GM18951 (cell line): Measurements from ENCODE around the gene KITLG.

ENCODE experiments used
- POLR2A ChIP-seq: IDR thresholded peaks from 4 replicates; pipeline ENCODE4 v1.6.1; 2011; ENCODE audit warnings: mild to moderate bottlenecking; ENCODE audit not compliant: insufficient read length, insufficient read depth; ENCODE audit errors: extremely low read depth
- in situ Hi-C: fragments of 300-500 bp; cut with MboI; formaldehyde crosslinking; loops from one replicate; pipeline ENCODE4 v1.12.0; 2022; ENCODE audit warnings: low sequenced_read_pairs, mixed read lengths, inconsistent platforms; ENCODE audit not compliant: unreplicated experiment

KITLG gene

DNA sequence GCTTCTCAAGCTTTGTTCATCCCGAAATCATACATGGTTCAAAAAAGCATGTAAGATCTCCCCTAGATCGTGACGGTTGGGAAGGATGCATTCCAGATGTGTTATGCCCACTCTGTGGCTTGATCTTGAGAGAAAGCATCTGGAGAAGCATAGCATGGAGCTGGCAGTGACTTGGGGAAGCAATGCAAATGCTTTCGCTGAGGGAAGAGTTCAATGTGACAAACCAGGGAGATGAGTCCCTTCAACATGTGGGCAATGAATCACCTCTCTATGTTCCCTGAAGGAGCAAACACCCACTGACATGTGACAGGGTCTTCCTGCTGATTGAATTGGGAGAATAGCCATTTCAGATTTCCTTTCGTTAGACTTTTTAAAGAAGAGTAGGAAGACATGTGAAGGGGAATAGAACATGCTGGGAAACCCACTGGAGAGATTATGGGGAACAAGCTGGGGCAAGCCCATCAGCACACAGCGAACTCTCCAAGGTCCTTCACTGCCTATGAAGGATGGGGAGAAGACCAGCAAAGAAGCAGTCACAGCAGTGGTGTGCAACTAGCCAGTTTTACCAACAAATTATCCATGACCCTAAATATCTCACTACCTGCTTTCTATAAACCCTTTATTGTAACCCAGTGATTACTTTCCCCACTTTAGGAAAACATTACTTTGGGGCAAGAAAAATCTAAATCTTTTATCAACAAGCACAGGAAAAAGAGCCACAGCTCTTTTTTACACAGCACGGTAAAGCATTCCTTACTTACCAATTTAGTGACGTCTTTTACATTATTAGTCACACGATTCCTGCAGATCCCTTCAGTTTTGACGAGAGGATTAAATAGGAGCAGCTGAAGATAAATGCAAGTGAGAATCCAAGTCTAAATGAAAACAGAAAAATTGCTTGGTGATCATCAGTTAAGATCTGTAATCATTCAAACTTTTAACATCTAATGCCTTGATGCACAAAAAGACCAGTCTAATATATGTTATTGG lies 35.0 kb downstream of the KITLG start:
- no peak for TF ChIP-seq POLR2A
- in situ Hi-C loops = no loop called here

DNA sequence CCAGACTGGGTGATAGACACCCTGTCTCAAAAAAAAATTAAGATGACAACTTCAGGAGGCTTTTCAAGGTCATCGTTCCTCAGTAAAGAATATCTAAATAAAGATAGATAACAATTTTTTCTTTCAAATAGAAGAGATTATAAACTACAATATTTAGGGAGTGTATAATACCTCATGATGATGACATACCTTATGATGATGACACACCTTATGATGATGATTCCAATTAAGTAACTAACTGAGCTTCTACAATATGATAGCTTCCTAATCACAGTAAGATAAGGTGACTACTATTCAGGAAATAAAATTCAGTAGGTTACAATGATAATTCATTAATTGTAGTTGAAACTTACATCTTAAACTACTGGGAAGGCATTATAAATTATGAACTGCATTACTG lies 40.4 kb downstream of the KITLG start:
- in situ Hi-C loops = no loop called here
- no peak for TF ChIP-seq POLR2A

DNA sequence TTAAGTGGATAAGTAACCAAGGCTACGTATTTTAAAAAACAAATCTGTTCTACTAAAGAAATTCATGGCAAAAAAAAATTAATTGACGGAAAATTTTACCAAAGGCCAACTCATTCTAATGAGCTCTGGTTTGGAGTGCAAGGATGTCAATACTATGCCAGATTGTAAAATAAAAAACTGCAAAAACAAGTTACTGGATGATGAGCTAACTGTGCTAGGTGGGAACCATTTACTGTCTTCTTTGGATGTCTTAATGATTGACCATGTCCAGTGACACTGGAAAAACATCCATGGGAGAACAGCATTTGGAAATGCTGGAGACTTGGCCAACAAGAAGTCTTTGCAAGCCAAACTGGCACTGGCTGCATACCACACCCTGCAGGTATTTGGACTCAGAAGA lies 41.6 kb downstream of the KITLG start:
- in situ Hi-C loops = no loop called here
- no peak for TF ChIP-seq POLR2A

DNA sequence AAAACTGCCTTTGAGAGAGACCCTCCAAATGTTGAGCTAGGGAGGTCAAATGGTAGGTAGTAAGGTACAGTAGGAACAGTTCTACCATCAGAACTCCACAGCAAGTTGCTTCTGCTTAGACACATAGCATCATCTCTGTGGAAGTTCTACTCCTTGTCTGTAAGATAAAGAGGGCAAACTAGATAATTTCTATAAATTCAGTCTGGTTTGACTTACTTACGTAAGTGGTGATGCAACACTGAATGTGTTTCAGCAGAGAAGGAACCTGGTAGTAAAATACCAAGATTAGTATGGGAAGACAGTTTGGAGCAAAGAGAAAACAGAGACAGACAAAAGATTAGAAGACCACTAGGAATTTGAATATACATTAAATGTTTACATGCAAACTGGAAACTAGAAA lies 42.0 kb downstream of the KITLG start:
- in situ Hi-C loops = no loop called here
- TF ChIP-seq POLR2A = no peak

DNA sequence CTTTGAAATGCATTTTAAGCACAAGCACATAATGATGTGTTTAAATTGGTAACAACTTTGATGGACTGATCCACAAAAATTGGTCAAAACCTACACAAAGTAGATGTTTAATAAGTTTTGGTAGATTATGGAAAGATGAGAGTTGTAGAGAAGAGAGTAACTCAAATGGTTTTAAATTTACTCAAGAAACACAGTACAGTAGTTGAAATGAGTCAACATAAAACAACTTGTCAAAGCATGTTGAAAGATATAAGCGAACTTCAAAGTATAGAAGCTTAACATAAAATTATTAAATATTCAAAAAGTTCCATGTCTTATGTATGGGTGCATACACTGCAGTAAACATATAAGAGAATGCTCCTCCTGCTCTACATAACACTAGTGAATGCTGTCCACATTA lies 49.4 kb downstream of the KITLG start:
- TF ChIP-seq POLR2A = no peak
- in situ Hi-C loops = no loop called here

DNA sequence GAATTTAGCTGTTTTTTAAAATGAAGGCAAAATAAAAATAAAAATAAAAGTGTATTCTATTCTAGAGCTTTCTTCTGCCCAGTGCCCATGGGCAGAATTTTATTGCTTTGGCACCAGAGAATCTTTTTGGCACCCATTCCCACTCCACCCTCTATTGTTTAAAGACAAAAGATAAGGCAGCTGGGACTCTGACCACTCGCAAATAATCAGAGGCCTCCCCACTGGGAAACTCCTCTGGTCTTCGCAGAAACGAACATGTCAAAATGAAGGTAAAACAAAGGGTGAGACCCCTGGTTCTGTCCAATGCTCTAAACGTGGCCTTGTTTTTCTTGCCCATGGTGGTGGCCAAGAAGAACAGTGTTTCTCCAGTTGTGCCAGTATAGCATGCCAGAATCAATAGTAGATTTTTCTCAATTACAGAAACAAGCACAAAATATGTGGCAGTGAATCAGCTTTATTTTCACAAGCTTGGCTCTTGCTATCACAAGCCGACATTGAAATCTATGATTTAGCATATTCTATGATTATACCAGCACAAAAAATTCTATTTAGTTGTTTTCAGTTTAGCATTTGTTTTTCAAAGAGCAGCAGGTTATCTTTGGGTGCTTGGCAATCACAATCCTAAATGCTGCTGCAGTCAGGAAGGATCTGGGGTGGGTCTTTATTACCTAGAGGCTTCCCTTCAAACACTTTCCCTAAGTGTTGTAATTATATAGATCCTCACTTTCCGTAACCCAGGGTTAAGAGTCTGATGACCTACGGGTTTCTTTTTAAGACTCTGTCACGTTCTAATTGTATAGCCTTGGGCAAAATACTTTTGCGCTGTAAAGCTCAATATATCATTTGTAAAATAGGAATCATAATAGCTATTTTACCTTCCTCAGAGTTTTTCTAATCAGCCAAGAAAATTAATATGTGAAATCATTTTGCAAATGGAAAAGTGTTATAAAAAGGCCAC lies 50.5 kb downstream of the KITLG start:
- in situ Hi-C loops = no loop called here
- no peak for TF ChIP-seq POLR2A

DNA sequence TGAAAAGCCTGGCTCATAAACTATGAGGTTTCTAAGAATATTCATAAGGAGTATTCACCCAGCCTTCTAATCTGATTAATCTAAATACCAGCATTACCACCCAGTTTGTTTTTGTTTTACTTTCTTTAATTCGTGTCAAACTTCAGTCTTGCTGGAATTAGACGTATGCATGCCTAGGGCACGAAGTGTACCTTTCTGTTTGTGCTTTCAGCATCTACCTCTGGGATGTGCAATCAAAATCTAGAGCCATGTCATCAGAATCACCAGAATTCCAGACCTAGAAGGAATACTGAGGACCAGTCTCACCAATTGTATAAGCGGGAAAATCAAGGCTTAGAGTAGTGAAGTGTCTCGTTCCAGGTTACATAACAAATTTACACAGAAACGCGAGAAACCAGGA lies 57.3 kb downstream of the KITLG start:
- TF ChIP-seq POLR2A = no peak
- in situ Hi-C loops = no loop called here

DNA sequence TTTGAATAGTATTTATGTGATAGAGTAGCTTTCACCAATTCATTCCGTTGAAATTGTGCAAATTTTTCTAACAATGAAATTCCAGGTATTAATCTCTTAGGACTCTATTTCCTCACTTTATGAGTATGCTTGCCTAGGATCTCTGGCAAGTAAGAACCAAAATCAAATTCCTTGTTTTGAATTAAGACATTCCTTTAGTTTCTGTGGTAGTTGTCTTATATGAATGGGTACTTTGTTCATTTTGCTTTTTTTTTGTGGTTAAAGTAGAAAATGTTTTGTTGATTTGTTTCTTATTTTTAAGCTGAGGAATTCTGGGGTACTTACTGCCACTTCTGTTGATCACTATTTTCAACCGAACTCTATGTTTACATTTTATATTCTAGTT lies 59.8 kb downstream of the KITLG start:
- no peak for TF ChIP-seq POLR2A
- in situ Hi-C loops = no loop called here

DNA sequence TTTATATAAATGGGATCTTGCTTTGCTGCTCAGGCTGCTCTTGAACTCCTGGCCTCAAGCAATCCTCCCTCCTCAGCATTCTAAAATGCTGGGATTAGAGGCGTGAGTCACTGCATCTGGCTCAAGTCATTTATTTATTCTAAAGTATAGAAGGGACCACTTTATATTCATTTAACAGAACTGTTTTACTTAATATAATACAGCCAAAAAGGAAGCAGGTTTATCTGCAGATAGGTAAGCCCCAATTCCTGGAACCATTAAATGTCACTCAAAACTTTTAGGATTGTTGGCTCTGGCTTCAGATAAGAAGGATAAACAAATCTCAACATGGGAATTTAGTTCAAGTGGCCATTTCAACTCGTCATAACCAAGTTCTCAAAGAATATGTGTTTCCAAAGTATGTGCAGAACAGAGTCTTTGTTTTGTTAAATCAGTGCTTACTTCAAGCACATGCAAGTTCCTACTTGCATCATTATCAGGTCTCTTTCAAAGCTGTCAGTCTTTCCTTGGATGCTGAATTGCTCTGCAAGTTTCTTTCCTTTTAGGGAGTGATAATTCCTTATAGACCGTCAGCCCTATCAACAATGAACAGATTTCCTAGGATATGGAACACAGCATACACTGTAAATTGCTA lies 60.4 kb downstream of the KITLG start:
- in situ Hi-C loops = no loop called here
- no peak for TF ChIP-seq POLR2A

DNA sequence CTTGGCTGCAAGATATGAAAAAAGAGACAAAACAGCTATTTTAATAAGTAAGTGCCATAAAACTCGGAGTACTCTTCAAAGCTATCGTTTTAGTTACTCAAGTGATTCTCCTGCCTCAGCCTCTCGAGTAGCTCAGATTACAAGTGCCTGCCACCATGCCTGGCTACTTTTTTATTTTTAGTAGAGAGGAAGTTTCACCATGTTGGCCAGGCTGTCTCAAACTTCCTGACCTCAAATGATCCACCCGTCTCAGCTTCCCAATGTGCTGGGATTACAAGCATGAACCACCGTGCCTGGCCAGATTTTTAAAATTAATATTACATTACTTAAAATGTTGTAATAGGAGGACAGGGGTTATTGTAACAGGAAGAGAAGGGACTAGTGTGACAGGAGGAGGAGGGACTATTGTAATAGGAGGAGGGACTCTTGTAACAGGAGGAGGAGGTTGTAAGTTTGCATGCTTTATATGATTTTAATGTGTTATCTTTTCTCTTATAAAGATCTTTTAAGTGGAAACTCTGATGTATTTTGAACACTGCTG lies 61.3 kb downstream of the KITLG start:
- TF ChIP-seq POLR2A = no peak
- in situ Hi-C loops = no loop called here

DNA sequence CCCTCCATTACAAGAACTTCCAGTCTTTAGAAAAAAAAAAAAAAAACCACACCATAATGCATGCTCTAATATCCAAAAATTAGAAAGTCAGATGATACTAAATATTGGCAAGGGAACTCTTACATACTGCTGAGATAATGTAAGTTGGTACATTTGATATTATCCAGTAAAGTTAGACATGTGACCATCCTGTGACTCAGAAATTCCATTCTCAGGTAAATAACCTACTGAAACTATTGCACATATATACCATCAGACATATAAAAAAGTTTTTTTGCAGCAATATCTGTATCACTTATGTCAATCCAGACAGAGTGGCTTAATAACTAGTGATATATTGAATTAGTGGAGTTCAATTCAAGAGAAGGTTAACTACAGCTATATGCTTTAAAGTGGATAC lies 63.5 kb downstream of the KITLG start:
- no peak for TF ChIP-seq POLR2A
- in situ Hi-C loops = no loop called here

DNA sequence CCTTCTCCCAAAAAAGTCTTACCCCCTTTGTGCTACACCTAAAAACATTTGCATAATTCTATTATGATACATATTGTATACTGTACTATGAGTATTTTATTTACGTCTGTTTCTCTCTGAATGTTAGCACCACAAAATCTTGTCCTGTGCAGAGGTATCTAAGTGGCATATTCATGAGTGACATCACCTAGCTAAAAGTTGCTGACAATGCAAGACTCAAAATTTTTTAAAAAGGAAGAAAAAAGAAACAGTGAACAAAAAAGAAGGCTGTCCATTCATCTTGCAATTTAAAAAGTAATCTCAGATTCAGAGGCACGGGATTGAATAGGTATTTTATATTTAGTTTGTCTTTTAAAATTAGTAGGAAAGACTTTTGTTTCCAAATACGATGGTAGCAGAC lies 69.4 kb downstream of the KITLG start:
- no peak for TF ChIP-seq POLR2A
- in situ Hi-C loops = no loop called here

DNA sequence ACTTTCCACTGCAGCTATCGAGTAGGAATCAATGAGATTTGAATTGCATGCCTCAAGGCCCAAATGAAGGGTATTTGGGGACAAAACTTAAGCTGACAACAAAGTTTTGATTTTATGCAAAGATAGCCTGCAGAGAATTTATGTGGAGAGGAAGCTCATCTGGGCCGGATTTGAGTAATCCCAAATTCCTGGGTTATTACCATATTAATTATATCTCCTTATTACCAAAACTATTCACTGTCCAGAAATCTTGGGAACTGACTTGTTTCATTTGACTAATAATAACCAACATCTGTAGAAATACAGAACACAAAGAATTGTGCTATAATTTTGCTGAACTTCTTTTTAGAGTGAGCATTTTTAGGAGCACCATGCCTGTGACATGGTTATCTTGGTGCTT lies 70.4 kb downstream of the KITLG start:
- in situ Hi-C loops = no loop called here
- TF ChIP-seq POLR2A = no peak
